Measurements from ENCODE around the gene LEF1.

Gene LEF1

DNA sequence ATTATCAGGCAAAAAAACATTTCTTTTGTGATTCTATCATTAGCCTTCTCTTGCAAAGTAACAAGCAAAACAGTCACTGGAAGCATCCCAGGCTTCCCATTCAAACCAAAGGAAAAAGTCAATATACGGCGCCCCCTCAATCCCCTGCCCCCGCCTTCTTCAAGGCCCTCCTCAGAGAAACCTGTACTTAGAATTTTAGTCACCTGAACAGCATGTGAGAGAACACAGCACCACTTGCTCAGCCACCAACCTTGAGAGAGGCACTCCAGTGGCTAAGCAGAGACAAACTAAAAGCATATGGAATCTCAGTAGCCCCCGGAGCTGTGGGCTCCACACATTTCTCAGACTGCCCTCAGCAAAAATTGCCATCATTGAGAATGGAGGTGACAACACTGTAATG lies 25.2 kb downstream of the LEF1 start:
- POLR2A ChIA-PET = no interaction called here
- CTCF ChIA-PET = interaction anchor here (0.6 kb wide), 1 partner anchor 414 kb away, joined by 4 read pairs; no protein-coding TSS in a partner anchor
- DNase-seq (ENCODE audit: extremely low spot score) = no peak
- TF ChIP-seq, protein P1, sequence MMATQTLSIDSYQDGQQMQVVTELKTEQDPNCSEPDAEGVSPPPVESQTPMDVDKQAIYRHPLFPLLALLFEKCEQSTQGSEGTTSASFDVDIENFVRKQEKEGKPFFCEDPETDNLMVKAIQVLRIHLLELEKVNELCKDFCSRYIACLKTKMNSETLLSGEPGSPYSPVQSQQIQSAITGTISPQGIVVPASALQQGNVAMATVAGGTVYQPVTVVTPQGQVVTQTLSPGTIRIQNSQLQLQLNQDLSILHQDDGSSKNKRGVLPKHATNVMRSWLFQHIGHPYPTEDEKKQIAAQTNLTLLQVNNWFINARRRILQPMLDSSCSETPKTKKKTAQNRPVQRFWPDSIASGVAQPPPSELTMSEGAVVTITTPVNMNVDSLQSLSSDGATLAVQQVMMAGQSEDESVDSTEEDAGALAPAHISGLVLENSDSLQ (IDR thresholded peaks at IDR 0.05) = no peak
- no peak for TF ChIP-seq ARNT (IDR thresholded peaks at IDR 0.05)
- TF ChIP-seq ZNF384 (IDR thresholded peaks at IDR 0.05) = no peak
- no peak for TF ChIP-seq L3MBTL2 (conservative IDR thresholded peaks at IDR 0.05)
- TF ChIP-seq LEF1 (IDR thresholded peaks at IDR 0.05; ENCODE audit: borderline replicate concordance) = no peak
- TF ChIP-seq ELF4 (IDR thresholded peaks at IDR 0.05) = no peak
- TF ChIP-seq SP1 (IDR thresholded peaks at IDR 0.05) = no peak
- TF ChIP-seq TARDBP (IDR thresholded peaks at IDR 0.05) = no peak
- TF ChIP-seq FOXK2 (IDR thresholded peaks at IDR 0.05) = no peak
- no peak for TF ChIP-seq FOXM1 (IDR thresholded peaks at IDR 0.05; ENCODE audit: borderline replicate concordance)
- TF ChIP-seq BHLHE40 (IDR thresholded peaks at IDR 0.05; ENCODE audit: borderline replicate concordance) = no peak
- no peak for TF ChIP-seq HDGF (IDR thresholded peaks at IDR 0.05; ENCODE audit: borderline replicate concordance)
- no peak for TF ChIP-seq CTBP1 (IDR thresholded peaks at IDR 0.05; ENCODE audit: borderline replicate concordance)
- no peak for TF ChIP-seq FOXA1 (IDR thresholded peaks at IDR 0.05)
- no peak for TF ChIP-seq SUZ12 (IDR thresholded peaks at IDR 0.05)
- no peak for TF ChIP-seq NFRKB (IDR thresholded peaks at IDR 0.05)

DNA sequence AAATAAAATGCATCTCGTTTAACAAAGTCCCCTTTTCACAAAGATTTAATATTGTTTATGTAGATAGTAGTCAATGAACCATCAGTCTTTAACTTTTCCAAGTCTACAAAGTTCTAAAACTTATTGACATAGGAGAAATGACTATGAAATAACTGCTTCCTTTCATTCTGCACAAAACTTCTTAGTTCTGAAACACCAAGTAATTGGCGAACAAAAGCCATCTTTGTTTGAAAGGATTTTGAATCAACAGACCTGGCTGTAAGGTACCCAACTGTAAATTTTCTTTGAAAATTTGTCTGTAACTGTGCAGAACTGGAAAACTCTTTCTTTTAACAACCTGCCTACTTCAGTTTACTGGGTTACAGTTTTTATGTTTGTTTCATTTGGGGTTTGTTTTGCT lies 25.9 kb downstream of the LEF1 start:
- POLR2A ChIA-PET = no interaction called here
- no peak for TF ChIP-seq BHLHE40 (IDR thresholded peaks at IDR 0.05; ENCODE audit: borderline replicate concordance)
- TF ChIP-seq HDGF (IDR thresholded peaks at IDR 0.05; ENCODE audit: borderline replicate concordance) = no peak
- TF ChIP-seq CTBP1 (IDR thresholded peaks at IDR 0.05; ENCODE audit: borderline replicate concordance) = no peak
- TF ChIP-seq SP1 (IDR thresholded peaks at IDR 0.05) = no peak
- TF ChIP-seq L3MBTL2 (conservative IDR thresholded peaks at IDR 0.05) = no peak
- no peak for TF ChIP-seq FOXK2 (IDR thresholded peaks at IDR 0.05)
- CTCF ChIA-PET = no interaction called here
- no peak for DNase-seq (ENCODE audit: extremely low spot score)

DNA sequence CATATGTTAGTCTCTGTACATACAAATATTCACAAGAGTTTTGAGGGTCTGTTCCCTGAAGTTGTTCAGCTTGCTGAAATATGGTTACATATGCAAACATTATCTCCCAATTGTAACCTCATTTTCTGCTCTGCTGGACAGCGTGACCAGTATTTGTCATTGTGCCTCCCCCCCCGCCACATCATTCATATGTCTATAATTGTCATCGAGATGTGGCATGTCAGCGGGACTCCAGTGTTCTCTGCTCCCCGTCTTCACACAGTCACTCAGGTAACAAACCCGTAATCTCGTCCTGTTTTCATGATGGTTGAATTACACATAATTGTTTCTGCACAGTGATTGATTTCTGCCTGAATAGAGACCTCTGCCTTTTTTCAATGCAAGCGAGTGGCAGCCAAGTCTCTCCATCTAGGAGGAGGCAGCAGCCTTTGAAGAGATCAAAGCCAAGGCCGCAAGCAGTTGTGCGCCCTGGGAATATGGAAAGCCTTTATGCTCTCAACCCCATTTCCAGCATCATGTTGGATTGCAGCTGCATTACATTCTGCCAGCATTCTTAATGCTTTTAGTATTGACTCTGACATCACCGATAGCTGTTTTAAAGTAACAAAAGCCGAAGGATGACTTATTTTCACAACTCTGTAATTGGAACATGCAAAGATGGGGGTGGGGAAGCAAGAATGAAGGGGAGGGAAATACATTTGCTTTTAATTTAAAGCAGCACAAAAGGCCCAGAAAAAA lies 27.4 kb downstream of the LEF1 start:
- TF ChIP-seq FOXK2 (IDR thresholded peaks at IDR 0.05) (no peak), SUZ12 (IDR thresholded peaks at IDR 0.05) (no peak), ZNF384 (IDR thresholded peaks at IDR 0.05) (no peak), FOXA1 (IDR thresholded peaks at IDR 0.05) (no peak), BHLHE40 (IDR thresholded peaks at IDR 0.05; ENCODE audit: borderline replicate concordance) (no peak)
- TF ChIP-seq, protein P1 (IDR thresholded peaks at IDR 0.05) = 0 out of 2 replicates have a peak, but pooled peaks have one; percentile 31
- CTCF ChIA-PET = no interaction called here
- DNase-seq (ENCODE audit: extremely low spot score) = no peak
- POLR2A ChIA-PET = no interaction called here

DNA sequence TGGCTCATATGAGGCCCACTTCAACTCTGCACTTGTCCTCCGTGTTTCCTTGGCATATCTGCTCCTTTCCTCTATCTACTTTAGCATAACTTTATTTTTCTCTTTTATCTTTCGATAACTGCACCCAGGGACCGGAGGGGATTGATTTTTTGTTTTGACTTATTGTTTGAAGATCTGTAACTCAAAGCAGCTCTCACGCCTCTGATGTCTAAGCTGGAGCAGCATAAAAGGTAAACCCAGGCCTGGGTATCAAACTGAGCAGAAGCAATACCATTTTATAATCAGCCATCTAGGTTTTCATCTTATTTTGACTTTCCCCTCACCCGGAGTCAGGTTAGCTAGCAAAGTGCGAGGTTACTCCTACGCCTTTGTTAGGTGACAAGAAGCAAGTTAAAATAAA lies 28.4 kb downstream of the LEF1 start:
- TF ChIP-seq FOXA1 (IDR thresholded peaks at IDR 0.05) (no peak), FOXK2 (IDR thresholded peaks at IDR 0.05) (no peak), CTBP1 (IDR thresholded peaks at IDR 0.05; ENCODE audit: borderline replicate concordance) (no peak), L3MBTL2 (conservative IDR thresholded peaks at IDR 0.05) (no peak), BHLHE40 (IDR thresholded peaks at IDR 0.05; ENCODE audit: borderline replicate concordance) (no peak), FOXM1 (IDR thresholded peaks at IDR 0.05; ENCODE audit: borderline replicate concordance) (no peak), ELF4 (IDR thresholded peaks at IDR 0.05) (no peak), SUZ12 (IDR thresholded peaks at IDR 0.05) (no peak), ZNF384 (IDR thresholded peaks at IDR 0.05) (no peak), HDGF (IDR thresholded peaks at IDR 0.05; ENCODE audit: borderline replicate concordance) (no peak)
- ChIA-PET CTCF (interaction anchor here (0.6 kb wide), 1 partner anchor 201 kb away, joined by 8 read pairs; no protein-coding TSS in a partner anchor), POLR2A (no interaction called here)
- no peak for DNase-seq (ENCODE audit: extremely low spot score)

DNA sequence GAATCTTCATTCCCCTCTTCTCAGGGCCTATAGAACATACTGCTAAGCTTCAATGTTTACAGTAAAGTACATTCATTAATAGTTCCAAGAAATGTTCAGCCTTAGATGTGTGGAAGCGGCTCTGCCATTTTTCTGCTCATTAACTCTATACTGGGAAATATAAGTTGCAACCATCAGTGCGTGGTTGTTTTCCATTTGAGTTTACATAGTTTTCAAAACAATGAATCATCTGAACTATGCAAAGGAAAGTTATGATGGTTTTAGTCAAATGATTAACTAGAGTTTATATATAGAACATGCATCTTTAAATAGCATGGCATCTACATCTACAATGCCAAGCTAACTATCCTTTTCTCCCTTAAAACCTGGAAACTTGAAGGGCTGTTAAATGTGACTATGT lies 29.6 kb downstream of the LEF1 start:
- ChIA-PET POLR2A (no interaction called here), CTCF (interaction anchor here (0.6 to 0.7 kb wide), 2 partner anchors 9 to 48 kb away, joined by 3 read pairs; no protein-coding TSS in a partner anchor)
- no peak for DNase-seq (ENCODE audit: extremely low spot score)
- TF ChIP-seq CTBP1 (IDR thresholded peaks at IDR 0.05; ENCODE audit: borderline replicate concordance) (no peak), NFRKB (IDR thresholded peaks at IDR 0.05) (no peak)

DNA sequence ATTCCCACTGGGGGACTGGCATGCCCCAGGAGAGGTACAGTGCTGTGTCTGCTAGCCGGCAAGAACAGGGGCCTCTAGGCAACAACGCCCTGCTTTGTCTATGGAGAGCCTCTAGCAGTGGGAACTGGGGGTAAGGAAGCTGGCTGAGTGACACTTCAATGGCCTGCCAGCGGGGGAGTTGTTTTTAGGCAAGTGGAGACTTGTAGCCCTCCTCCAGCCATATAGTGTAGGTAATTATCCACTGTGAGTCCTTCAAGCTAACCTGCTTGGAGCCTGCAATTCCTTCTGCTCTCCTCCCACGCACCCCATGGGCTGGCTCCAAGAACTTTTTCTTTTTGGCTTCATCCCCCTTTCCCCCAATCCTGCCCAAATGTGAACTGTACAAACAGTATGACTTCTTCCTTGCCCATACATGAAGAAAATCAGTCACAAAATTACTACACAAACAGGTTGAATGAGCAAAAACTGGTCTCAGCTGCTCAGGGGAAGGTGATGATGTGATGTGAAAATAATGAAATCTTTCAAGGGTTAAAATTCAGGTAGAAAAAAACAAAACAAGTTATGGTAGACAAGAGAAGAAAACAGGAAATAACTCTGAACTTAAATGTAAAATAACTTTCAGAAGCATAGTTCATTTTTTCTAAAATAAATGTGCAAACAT lies 33.1 kb downstream of the LEF1 start:
- POLR2A ChIA-PET = no interaction called here
- CTCF ChIA-PET = no interaction called here
- DNase-seq (ENCODE audit: extremely low spot score) = peak; percentile 72

More for the DNA sequence above, 33.1 kb downstream of the LEF1 start:
- TF ChIP-seq SUZ12 (IDR thresholded peaks at IDR 0.05) (no peak), LEF1 (IDR thresholded peaks at IDR 0.05; ENCODE audit: borderline replicate concordance) (no peak), ELF4 (IDR thresholded peaks at IDR 0.05) (no peak), ARNT (IDR thresholded peaks at IDR 0.05) (no peak), SP1 (IDR thresholded peaks at IDR 0.05) (no peak), CTBP1 (IDR thresholded peaks at IDR 0.05; ENCODE audit: borderline replicate concordance) (no peak), HDGF (IDR thresholded peaks at IDR 0.05; ENCODE audit: borderline replicate concordance) (no peak)
- TF ChIP-seq, protein P1 (IDR thresholded peaks at IDR 0.05) = peak; percentile 97

All from HEK293T (cell line).